CD4-positive, alpha-beta T cell treated with Interleukin-15 for 1 hour (primary cell): ENCODE results near the gene ALKBH3.

Source experiments
- DNase-seq: peaks from one replicate; pipeline ENCODE4 v3.0.0-alpha.2; 2020

ALKBH3 gene

GRCh38 chr11:43968719-43969118 lies 88.1 kb downstream of the ALKBH3 start:
- DNase-seq = no peak

GRCh38 chr11:43969543-43969942 lies 88.9 kb downstream of the ALKBH3 start:
- DNase-seq = no peak
